ENCODE results near the gene MTA1. TPM values are rescaled to one million over a fixed set of nuclear protein-coding genes. Genes with fewer than 3 reads are reported as not detected.

Gene MTA1
- polyA plus RNA-seq, 3 donors: 69.0 to 83.7 (median 74.5) TPM

DNA sequence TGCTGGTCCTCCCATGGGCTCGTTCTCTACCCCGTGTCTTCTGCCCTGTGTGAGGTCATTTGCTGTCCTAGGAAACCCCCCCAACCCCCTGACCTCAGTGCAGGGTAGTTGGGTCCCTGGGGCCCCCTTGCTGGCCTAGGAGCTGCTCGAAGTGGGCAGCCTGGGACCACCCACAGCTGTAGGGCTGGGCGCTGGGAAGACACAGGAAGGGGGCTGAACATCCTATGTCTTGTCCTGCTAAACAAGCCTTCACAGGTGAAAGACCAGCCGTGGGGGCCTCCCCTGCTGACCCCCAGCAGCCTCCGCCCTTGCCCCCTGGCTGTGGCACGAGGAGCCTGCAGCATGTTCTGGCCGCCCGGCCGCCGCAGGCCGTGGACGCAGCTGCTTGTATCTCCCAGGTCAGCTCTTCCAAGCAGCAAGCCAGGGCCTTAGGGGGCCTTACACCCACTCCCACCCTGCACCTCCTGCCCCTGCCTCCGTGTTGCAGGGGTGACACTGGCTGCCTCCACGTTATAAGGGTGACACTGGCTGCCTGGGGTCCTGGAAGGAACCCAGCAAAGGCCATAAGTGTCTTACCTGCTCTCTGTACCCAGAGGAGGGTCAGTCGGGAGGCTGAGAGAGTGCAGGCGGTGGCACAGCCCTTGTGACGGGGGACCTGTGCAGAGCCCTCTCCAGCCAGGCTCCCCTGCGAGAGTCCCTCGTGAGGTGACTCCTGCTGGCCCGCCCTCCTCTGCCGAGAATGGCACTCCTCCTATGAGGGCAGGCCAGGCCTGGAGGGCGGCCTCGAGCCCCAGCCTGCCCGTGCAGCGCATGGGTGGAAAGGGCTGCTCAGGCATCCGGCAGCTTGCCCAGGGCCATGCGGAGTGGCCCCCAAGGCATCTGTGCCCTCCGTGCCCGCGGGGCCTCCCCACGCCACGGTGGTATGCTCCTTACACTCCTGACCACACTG is 32.8 kb upstream of the MTA1 start:
- DNase-seq (ENCODE audit: low read depth in 3 of 3, low spot score in 2 of 3): no peak

DNA sequence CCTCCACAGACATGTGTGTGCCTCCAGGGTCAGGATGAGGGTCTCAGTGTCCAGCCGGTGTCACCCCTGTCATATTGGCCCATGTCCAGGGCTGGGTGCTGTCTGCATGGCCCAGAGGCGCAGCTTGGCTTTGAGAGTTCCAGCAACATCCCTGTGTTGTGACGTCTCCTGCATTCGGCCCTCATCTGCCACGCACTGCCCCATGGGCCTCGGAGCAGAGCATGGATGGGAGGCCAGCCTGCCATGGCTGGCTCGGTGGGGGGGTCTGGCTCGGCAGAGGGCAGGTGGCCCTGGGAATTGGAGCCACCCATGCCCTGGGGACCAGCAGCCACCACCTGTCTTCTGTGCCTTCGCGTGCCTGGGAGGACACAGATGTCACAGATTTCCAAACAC is 32.1 kb upstream of the MTA1 start:
- DNase-seq (ENCODE audit: low read depth in 3 of 3, low spot score in 2 of 3): no peak

DNA sequence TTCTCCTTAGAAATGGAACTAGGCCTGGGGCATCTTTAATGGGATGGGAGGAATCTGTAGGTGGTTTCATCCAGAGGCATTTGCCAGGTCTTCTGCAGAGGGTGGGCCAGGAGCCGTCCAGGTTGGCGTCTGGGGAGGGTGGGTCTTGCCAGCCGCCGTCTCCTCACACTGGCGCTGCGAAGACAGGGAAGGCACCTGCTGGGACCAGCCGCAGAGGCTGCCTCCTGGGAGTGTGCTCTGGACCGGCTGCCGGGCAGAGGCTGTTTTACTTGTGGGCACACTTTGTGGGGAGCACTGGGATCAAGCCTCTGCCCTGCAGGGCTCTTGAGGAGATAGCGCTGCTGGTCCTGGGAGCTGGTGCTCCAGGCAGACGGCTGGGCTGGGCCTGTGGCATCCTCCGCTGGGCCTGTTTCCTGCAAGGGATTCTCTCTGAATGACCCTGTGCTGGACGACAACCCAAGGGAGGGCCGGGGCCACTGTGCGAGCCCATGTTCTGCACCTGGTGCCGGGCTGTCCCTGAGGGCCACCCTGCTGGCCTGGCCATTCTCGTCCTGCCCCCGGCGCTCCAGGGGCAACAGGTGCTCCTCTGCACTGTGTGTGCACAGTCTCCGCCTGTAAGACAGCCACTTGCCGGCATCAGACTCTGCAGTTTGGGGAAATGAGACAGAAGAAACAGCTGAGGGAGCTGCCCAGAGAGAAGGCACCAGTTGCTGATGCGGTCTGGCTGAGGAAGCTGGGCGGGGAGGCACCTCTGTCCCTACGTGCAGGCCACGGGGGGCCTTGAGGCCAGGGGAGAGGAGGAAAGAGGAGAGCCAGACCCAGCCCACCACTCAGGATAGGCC is 31.3 kb upstream of the MTA1 start:
- DNase-seq (ENCODE audit: low read depth in 3 of 3, low spot score in 2 of 3): no peak

DNA sequence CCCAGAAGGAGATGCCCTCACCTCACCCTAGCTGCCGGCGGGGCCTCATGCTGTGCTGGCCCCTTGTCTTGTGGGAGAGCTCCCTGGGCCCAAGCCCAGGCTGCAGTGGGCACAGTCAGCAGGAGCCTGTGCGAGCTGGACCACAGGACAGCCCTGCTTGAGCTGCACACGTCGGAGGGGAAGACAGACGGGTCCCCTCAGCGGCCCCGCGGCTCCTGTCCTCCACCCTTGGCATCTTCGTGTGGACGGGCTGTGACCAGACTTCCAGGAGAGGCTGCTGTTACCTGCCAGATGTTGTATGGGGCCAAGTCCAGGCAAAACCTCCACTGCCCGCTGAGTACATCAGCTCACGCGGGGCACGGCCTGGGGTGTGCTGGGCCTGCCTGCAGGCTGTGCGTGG is 30.7 kb upstream of the MTA1 start:
- DNase-seq (ENCODE audit: low read depth in 3 of 3, low spot score in 2 of 3): no peak

DNA sequence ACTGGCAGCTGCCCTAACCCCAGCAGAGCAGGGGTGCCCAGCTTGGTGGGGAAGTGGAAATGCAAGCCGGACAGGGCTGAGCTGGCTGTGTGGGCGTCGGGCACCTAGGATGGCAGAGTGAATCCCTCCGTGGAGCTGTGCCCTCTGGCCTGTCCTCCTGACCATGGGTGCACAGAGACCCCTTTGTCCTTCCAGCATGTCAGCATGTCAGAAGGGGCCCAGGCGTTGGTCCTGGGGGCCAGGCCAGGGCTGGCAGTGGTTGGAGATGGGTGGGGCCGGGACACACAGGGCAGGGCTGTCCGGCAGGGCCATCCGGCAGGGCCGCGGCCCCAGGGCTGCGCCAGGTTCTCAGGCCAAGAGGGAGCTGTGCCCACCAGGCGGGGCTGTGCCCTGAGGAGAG is 30.1 kb upstream of the MTA1 start:
- no peak for DNase-seq (ENCODE audit: low read depth in 3 of 3, low spot score in 2 of 3)

DNA sequence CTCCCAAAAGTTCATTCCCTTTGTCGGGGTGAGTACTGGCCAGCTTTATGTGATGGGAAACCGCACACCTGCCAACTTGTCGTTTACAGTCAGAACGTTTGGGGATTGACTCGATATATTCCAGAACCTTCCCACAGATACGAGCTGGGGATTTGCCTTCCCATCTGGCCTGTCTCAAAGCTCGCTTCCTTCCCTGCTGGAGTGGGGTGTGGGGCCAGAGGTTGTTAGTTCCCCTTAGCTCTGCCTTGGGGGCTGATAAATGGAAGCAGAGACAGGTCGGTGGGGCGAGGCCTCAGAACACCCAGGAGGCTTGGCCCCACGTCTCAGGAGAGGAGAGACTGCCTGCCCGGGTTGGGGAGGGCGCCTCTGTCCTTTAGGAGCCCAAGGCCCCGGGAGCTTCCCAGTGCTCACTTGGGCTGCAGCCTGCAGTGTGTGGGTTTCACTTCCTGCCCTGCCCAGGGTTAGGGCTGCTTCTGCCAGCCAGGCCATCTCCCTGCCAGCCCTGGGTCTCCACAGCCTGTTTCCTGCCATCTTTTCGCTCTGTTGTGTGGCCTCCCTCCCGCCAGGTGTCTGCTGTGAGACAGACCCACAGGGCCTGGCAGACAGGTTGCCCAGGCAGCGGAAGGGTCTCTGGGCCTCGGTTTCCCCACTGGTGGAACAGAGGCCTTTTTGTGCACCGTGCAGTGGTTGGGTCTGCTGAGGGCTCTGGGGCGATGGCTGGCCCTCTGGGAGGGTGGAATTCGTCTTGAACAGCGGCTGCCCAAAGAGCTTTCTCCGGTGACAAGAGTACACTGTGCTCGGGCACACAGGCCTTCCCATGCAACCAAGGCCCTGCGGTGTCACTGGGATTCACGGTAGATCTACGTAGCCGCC is 29.4 kb upstream of the MTA1 start:
- no peak for DNase-seq (ENCODE audit: low read depth in 3 of 3, low spot score in 2 of 3)

DNA sequence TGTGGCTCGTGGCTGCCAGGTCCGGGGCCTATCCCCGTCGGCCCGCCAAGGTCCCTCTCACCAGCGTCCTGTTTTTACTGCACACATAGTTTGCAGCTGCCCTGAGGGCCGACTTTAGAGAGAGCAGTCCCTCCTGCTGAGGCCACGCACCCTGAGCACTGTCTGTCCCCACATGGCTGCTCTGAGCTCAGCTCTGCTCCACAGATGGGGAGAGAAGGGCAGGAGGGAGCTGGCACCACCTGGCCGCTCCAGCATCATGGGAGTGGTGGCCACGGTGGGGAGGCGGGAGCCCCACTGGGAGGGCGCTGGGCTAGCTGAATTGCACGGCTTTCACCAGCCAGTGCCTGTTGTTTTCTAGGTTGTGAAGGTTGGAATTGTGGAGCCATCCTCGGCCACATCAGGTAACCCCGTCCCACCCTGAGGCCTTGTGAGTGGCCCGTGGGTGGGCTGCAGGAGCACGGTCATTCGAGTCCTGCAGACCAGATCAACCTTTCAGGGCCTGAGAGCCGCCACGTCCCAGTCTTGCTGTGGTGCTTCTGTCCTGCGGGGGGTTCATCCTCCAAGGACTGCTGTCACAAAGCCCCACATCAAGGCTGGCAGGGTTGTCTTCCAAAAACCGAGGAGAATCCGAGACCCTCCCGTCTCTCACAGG is 28.7 kb upstream of the MTA1 start:
- no peak for DNase-seq (ENCODE audit: low read depth in 3 of 3, low spot score in 2 of 3)

DNA sequence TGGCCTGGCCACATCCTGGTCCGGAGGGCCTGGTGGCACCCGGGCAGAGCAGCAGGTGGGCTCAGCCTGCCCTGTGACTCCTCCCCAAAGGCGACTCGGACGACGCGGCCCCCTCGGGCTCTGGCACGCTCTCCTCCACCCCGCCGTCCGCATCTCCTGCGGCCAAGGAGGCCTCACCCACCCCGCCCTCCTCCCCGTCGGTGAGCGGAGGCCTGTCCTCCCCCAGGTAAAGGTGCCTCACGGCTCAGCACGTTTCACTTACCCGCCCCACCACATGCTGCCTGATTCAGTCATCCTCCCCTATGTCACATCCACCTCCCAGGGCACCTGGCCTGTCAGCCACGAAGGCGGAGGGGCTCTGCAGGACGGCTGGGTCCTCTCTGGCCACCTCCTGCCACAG is 28.1 kb upstream of the MTA1 start:
- DNase-seq (ENCODE audit: low read depth in 3 of 3, low spot score in 2 of 3): no peak

DNA sequence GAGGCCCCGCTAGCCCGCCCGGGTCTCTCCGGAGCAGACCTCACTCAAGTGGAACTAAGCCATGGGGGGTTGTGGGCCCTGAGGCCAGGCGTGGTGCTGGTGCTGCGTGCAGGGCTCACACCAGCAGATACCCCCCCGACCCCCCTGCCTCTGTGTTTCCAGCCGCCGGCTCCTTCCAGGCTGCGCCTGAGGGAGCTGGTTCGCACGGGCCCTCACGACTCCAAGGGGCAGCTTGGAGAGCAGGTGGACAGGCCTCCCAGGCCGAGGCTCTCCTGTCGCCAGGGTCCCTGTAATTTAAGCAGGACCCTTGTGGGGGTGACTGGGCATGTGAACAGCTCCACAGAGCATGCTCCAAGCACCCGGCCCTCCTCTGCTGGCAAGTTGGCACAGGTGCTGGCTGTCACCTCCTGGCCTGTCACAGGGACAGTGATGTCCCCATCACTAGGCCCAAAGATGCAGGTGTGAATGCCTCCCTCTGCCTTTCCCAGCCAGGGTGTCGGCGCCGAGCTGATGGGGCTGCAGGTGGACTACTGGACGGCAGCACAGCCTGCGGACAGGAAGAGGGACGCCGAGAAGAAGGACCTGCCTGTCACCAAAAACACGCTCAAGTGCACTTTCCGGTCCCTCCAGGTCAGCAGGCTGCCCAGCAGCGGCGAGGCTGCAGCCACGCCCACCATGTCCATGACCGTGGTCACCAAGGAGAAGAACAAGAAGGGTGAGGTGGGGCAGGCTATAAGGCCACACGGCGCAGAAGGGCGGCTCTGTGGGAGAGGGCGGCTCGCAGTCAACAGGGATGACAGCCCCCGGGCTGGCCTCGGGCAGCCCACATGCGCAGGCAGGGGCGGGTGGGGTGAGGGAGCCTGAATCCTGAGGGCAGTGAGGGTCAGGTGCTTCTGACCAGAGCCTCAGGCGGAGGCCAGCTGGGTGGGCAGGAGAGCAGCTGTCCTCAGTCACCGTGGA is 27.2 kb upstream of the MTA1 start:
- DNase-seq (ENCODE audit: low read depth in 3 of 3, low spot score in 2 of 3): no peak

DNA sequence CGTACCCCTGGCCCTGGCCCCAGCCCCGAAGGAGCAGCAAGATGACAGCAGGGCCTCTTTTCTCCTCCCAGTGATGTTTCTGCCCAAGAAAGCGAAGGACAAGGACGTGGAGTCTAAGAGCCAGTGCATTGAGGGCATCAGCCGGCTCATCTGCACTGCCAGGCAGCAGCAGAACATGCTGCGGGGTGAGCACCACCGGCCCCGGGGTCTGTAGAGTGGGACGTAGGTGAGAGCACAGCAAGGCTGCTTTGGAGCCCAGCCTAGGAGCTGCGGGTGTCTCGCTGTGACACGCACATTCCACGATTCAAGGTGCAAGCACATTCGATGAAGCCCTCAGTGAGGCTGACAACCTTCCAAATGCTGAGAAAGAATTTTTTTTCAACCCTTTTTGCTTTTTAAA is 26.5 kb upstream of the MTA1 start:
- no peak for DNase-seq (ENCODE audit: low read depth in 3 of 3, low spot score in 2 of 3)

DNA sequence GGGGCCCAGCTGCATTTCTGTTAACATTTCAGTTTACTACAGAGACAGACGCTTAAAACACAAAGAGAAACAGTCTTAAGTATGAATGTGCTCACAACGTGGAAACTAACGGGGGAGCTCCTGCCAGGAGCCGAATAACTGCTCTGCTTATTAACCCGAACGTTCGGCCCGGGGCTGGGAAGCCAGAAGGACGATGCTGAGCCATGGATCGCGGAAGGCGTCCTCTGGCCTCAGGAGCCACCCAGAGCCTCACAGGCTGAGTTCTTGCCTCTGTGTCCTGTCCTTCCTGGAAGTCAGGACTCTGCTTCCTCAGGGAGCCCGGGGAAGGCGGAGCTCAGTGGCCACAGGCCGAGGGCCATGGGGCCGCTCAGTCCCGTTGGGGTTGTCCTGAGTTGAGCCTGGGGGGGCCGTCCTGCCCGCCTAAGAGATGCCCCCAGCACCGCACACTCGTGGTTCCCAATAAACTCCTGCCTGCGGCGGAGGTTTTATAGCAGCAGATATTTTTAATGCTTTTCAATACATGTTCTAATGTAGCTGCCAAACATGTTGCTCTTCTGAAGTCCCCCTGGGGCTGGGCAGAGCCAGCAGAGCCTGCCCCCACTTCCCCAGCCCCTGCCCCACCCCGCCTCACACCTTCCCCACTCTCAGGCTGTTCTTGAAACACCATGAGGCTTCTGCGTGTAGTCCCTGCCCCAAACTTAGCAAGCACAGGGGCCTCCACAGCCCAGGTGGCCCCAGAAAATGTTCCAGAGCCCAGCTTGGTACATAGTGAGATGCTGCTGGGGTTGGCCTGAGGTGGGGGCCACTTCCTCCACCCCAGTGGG is 24.7 kb upstream of the MTA1 start:
- no peak for DNase-seq (ENCODE audit: low read depth in 3 of 3, low spot score in 2 of 3)

DNA sequence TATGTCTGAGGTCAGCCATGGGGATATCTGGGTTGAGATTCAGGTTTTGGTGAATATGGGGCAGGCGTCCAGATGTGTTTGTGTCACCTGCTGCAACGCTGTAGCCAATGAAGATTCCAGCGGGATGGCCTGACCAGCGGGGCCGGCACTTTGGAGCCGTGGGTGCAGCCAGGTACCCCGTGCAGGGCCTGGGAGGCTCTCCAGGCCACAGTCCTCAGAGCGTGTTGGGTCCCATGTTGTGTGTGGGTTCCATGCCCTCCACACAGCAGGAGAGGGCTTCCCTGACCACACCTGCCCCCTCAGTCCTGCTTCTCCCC is 24.1 kb upstream of the MTA1 start:
- DNase-seq (ENCODE audit: low read depth in 3 of 3, low spot score in 2 of 3): no peak

DNA sequence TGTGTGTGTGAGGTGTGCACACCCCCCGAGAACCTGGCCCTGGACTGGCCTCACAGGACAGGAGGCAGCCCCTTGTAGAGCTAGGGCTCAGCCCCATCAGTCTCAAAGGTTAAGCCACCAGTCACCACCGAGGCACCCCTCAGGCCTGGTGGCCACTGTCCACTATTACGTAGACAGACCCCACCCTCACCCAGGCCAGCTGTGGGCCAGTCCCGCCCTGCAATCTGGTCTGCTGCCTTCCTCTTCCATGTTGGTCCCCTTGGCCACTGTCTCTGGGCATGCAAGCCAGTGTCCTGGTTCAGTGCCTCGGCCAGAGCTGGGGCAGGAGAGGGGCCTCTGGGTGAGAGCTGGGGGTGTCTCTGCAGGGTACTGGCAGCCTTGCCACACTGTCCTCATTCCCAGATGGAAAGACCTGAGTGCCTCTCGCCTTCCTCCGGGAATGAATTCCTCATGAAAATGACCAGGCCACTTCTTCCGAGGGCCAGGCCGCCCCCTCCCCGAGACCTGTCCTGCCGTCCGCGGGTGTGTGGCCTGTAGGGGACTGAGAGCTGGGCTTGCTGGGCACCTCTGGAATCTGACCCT is 22.2 kb upstream of the MTA1 start:
- DNase-seq (ENCODE audit: low read depth in 3 of 3, low spot score in 2 of 3): no peak

DNA sequence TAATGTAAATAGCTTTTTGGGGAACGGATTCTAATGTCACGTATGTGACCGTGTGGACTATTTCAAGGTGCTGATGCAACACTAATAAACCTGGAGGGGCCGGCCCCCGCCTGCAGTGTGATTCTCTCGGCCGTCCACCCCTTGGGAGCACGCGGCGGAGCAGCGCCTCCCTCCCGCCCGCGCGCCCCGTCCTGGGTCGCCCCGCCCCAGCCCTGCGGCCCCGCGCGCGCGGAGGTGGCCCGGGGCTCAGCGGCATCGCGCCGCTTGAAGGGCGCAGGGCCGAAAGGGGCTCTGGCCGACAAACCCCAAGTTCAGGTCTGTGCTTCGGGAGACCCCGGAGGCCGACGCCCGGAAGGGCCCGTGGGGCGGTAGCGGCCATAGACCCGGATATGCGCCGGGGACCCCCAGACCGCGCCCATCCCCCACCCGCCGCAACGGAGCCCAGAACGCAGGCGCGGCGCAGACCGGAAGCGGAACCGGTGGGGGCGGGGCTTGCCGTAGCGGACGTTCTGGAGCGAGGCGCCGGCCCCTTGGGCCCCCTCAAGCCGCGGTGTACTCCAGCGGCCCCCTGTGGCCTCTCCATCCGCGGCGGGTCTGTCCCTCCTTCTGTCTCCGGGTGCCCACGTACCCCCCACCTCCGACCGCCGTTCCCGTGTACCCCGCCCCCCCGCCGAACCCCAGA is 21.4 kb upstream of the MTA1 start, which contains the start of gene TEX22:
TSS of gene TEX22 (plus strand) at position 495 of the 682 bp plus-strand sequence. CDS start 803 bp downstream, outside the sequence.
- peak; percentile 66 to 73 (median 73) for DNase-seq (ENCODE audit: low read depth in 3 of 3, low spot score in 2 of 3)

DNA sequence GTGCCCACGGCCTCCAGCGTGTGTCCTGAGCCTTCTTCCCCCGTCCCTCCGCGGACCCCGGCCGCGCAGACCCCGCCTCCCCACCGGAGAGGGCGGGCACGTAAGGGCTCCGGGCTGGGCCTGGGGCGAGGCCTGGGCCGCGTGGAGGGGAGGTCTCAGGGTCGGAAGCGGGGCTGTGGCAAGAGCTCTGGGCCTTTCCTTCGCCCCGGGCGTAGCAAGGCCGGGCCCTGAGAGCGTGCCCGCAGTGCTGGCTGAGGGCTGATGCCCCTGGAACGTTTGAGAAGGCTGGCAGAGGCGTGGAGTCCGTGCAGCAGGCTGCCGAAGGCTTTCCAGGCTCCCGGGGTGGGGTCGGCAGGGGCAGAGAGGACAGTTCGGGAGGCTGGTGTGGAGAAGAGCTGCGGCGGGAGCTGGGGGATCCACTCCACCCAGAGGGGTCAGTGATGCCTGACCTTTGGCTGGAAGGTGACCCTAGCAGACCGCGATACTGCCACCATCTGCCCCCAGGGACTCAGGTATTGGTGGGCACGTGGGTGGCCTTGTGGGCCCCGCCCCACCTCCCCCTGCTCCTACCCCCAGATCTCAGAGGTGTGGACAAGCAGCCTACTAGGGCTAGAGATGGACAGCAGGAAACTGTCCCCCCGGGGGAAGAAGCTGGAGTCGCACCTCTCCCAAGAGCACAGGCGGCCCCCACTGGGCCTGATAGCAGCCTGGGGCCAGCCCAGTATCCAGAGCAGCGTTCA is 20.7 kb upstream of the MTA1 start:
- DNase-seq (ENCODE audit: low read depth in 3 of 3, low spot score in 2 of 3): no peak

DNA sequence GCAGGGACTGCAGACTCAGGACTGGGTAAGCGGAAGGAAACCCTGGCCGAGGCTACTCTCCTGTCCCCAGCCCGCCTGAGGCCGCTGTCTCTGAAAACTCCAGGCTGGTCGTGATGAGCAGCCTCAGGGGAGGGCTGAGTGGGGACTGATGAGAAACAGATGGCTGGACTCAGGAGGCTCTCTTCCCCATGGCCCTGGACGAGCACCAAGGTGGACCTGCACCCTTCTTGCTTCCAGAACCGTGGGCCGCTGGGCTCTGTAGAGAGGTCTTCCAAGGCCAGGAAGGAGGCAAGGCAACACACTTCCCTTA is 20.2 kb upstream of the MTA1 start:
- DNase-seq (ENCODE audit: low read depth in 3 of 3, low spot score in 2 of 3): no peak

DNA sequence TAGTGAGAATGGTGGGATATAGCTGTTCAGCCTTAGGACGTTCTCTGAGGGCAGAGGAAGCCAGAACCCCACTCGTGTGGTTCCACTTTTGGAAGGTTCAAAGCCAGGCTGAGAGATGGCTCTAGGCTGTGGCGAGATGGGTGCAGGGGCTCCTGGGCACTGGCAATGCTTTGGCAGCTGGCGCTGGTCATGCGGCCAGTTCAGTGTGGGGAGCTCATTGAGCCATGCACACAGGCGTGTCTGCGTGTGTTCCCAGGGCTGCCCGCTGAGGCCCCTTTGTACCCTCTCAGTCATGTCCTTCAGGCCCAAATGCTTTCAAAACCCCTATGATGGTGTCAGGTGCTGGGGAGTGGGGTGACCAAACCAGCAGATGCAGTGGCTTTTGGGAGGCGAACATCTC is 19.6 kb upstream of the MTA1 start:
- DNase-seq (ENCODE audit: low read depth in 3 of 3, low spot score in 2 of 3): no peak

Data from right renal cortex interstitium (tissue), 3 donors.